ENCODE measurements around the gene ILRUN.
A peak's percentile ranks its signal among the peaks of the same experiment; 100 is the strongest.
"Not testable (repeated sequence)": the region's sequence is repeated elsewhere in the genome, so short reads cannot be mapped to it uniquely, and the experiment has no call there.

ILRUN gene

DNA sequence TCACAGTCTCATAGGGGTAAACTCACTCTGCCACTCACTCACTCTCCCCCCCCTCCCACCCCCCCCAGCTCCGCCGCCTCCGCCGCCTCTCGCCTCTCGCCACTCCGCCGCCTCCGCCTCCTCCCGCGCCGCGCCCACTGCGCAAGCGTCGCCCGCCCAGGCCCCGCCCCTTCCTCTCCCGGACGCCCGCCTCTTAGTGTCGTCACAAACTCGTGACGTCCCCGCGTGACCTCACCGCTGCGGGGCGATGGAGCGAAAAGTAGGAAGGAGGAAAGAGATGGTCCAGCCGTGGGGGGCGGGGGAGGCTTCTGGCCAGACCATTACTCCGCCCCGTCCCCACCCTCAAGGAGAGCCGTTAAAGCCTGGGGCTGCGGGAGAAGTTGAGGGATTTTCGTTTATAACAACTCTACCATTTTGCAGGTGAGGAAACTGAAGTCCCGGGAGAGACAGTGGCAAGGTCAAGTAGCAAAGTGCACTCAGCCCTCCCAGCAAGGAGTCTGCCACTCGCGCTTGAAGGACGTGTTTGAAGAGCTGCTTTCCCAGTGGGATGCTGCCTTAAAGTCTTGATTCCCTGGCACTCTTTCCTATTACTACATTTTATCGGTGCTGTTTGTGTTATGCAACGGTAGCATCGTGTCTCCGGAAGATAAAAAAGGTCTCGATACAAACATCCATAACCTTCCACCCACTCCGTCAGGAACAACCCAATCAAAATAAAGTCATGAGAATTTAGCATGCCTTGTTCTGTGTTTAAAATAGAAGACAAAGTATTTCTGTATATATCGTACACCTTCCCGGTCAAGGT is at the start of gene ILRUN:
Gene ILRUN (minus strand): TSS at position 29 of the 805 bp plus-strand sequence. CDS start 164 bp downstream, outside the sequence.
- DNase-seq: peak; percentile 90

DNA sequence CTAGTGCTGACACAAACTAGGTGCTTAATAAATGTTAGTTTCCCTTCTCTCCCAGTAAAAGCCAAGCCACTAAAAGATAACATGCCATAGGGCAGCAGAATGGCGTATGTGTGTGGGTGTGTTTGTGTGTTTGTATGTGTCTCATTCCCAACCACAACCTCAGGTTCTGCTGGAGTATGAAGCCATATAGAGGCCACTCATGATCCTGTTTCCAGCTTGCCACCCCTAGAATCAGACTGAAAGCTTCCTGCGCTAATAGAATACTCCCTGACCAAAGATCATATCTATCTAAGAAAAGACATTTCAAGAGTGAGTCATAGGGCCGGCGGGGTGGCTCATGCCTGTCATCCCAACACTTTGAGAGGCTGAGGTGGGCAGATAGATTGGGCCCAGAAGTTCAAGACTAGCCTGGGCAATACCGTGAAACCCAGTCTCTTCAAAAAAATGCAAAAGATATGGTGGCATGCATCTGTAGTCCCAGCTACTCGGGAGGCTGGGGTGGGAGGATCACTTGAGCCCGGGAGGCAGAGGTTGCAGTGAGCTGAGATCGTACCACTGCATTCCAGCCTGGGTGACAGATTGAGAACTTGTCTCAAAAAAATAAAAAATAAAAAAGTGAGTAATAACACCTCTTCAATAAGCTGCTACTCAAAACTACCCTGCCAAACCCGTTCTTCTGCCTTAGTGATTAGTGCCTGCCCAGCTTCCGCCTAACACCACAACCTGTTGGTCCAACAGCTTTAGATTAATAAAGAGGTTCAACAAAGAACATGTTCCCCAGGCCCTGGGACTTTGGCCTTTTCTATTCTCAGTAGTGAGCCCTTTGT is 48.9 kb upstream of the ILRUN start:
- no peak for DNase-seq

DNA sequence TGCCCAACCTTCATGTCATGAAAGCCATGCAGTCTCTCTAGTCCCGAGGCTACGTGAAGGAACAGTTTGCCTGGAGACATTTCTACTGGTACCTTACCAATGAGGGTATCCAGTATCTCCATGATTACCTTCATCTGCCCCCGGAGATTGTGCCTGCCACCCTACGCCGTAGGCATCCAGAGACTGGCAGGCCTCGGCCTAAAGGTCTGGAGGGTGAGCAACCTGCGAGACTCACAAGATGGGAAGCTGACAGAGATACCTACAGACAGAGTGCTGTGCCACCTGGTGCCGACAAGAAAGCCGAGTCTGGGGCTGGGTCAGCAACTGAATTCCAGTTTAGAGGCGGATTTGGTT is 47.7 kb upstream of the ILRUN start:
- DNase-seq: not testable (repeated sequence)

DNA sequence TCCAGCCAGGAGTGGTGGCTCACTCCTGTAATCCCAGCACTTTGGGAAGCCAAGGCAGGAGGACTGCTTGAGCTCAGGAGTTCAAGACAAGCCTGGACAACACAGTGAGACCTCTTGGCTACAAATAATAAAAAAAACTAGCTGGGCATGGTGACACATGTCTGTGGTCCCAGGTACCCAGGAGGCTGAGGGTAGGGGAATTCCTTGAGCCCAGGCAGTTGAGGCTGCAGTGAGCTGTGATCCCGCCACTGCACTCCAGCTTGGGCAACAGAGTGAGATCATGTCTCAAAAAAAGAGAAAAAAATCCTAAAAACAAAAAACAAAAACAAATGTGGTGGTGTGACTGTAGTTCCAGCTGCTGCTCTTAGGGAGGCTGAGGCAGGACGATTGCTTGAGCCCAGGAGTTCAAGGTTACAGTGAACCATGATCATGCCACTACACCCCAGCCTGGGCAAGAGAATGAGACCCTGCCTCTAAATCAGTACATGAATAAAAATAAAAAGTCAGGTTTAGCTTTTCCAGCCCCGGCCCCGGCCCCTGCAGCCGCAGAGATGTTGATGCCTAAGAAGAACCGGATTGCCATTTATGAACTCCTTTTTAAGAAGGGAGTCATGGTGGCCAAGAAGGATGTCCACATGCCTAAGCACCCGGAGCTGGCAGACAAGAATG is 47.2 kb upstream of the ILRUN start:
- DNase-seq: no peak

DNA sequence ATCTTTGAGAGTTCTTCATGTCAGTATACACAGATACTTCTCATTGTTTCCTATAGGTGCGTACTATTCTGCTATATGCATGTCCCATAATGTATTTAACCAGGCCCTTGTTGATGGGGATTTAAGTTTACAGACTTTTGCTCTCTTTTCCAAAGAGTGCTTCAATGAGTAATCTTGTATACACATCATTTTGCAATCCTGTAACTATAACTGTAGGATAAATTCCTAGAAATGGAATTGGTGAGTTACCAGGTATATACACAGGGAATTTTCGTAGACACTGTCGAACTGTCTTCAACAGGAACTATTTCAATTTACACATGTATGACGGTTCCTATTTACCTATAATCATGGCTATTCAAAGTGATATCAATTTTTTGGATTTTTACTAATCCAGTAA is 45.5 kb upstream of the ILRUN start:
- DNase-seq: no peak

DNA sequence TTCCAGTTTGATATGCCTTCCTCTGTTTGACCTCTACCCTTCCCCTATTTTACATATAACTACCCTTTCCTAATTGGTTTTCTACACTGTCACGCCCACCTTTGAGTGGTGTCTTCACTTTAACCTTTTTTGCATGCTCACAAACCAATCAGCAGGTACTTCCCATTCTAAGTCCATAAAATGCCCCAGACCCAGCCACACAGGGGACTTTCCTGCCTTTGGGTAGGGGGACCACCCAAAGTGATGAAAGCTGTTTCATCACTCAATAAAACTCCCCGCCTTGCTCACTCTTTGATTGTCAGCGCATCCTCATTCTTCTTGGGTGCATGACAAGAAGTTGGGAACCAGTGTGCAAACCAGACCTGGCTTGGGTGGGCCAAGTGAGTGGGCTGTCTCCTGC is 40.3 kb upstream of the ILRUN start:
- no peak for DNase-seq

DNA sequence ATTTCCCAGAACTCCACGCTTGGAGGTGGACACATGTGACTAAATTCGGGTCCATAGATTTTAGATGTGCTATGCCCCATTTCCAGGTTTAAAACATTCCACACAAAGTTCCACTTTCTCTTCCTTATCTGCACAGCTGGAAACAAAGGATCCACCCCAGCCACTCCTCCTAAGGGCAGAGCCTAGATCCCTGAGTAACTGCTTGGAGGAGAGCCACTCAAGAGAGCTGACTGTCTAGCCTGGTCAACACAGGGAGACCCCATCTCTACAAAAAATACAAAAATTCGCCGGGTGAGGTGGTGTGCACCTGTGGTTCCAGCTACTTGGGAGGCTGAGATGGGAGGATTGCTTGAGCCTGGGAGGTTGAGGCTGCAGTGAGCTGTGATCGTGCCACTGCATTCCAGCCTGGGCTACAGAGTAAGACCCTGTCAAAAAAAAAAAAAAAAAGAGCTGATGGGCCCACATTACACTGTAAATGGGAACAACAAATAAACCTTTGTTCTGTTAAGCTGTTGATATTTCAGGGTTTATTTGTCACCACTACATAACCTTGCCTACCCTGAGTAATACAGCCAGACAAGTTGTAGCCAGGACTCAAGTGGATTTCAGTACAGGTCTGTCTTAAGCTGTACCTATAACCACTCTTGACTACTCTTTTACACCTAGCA is 35.0 kb upstream of the ILRUN start:
- no peak for DNase-seq

DNA sequence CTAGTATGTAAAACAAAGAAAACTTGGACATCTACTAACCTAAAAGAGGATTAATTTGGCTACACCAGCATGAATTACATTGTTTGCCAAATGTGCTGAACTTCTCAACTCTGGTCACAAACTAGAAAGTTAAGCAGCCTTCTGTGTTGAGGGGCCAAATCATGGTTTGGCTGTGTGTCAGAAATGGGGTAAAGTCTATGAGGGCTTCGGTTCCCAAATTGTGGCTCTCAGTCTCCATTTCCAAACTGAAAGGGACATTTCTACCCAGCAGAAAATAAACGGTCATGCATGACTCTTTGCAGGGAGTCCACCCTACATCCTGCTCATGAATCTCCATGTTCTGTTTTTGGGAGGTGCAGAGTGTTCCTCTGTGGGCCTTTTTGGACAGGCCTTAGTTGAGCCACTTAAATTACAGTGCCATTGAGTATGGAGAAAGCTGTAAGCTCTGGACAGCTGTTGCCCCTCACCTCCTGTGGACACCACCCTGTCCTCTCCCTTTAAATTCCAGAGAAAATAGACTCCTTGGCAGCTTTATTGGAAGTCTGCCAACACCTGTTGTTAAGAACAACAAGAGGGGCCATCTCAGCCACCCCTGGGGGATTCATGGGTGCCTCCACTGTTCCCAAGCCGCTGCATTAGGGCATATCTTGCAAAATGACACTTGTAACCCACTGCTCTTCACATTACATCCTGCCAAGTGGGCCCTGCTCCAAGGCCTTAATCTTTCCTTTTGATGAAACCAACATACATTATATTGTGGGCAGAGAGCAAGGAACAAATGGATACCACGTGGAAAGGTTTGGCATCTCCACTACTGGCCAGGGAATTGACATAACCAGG is 33.3 kb upstream of the ILRUN start:
- peak; percentile 26 for DNase-seq

DNA sequence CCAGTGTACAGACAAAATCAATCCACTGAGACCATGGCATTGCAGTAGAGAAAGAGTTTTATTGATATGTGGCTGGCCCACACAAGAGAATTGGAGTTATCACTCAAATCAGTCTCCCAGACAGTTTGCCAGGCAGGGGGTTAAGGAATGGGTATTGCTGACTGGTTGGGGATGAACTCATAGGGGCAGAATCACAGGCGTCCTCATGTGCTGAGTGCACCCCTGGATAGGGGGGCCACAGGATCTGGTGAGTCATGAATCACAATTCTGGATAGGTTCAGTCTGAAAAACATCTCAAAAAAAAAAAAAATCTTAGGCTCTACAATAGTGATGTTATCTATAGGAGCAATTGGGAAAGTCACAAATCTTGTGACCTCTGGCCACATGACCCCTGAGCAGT is 29.5 kb upstream of the ILRUN start:
- no peak for DNase-seq

DNA sequence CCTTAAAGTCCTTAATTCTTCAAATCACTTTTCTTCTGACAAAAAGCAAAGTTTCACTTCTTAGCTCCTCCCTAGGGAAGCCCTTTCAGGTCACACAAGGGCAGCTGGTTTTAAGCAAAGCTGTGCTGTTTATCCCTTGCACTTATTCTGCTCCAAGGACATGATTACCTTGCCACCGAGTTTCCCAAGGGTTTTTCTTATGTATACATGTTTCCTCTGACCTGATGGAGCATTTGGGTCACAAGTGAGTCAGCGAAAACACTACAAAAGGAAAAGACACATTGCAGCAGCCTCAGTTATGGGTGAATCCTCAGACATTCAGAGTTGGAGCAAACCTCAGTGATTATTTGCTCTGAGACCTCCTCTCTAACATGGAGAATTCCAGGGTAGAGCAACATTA is 26.6 kb upstream of the ILRUN start:
- no peak for DNase-seq

DNA sequence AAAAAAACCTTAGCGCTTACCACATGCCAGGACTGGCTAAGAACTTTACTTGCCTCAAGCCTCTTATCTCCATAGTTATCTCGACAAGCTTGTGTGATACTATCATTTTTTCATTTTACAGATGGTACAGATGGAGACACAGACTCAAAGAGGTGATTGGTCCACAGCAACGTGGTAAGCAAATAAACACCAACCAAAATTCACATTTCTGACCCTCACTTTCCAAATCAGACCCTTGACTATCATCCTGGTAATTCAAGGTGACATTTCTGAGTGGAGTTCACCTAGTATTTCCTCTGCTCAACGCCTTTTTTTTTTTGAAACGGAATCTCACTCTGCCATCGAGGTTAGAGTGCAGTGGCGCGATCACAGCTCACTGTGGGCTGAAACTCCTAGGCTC is 25.9 kb upstream of the ILRUN start:
- no peak for DNase-seq

DNA sequence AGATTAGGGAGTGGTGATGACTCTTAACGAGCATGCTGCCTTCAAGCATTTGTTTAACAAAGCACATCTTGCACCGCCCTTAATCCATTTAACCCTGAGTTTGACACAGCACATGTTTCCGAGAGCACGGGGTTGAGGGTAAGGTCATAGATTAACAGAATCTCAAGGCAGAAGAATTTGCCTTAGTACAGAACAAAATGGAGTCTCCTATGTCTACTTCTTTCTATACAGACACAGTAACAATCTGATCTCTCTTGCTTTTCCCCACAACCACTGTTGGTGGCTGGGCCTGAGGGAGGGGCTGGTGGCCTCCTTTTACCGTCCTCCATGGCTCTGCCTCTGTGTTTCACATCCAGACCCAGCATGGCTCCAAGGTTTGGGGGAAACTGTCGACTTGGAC is 23.6 kb upstream of the ILRUN start:
- DNase-seq: not testable (repeated sequence)

DNA sequence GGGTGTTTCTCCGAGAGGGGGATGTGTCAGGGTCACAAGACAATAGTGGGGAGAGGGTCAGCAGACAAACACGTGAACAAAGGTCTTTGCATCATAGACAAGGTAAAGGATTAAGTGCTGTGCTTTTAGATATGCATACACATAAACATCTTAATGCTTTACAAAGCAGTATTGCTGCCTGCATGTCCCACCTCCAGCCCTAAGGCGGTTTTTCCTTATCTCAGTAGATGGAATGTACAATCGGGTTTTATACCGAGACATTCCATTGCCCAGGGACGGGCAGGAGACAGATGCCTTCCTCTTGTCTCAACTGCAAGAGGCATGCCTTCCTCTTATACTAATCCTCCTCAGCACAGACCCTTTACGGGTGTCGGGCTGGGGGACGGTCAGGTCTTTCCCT is 23.1 kb upstream of the ILRUN start:
- not testable (repeated sequence) for DNase-seq

DNA sequence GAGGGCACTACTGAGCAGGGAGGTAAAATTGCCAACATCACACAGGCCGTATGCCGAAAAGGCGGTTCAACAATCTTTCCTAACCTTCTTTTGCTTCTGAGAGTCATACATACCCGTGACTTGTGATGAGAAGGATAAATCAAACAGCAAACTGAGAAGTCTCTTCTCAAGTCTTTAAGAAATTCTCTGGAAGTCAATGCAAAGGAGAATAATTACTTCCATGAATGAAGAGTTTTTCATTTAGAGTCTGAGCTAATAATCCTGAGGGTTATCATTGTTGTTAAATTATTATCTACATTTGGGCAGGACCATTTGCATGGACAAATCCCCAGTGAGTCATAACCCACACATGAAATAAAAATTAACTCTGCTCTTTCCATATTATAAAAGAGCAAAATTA is 22.4 kb upstream of the ILRUN start:
- no peak for DNase-seq

DNA sequence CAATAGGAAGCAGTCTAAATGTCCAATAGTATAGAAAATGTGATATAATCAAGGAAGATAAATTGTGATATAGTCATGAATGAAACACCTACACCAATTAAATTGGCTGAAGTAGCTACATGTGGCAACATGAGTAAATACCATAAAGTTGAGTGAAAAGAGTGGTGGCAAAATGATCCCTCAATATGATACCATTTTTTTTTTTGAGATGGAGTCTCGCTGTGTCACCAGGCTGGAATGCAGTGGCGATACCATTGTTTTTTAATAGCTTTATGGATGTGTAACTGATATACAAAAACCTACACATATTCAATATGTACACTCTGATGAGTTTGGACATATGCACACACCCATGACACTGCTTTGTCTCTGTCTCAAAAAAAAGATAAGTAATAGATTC is 20.9 kb upstream of the ILRUN start:
- DNase-seq: no peak

DNA sequence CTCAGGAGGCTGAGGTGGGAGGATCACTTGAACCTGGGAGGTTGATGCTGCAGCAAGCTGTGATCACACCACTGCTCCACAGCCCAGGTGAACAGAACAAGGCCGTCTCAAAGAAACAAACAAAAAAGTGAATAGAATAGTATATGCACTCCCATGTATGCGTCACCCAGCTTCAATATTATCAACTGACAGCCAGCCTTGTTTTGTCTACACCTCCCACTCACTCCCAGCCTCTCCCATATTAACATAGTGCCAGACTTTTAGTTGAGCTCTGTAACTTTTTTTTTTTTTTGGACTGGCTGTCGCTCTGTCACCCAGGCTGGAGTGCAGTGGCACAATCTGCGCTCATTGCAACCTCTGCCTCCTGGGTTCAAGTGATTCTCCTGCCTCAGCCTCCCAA is 18.1 kb upstream of the ILRUN start:
- no peak for DNase-seq

DNA sequence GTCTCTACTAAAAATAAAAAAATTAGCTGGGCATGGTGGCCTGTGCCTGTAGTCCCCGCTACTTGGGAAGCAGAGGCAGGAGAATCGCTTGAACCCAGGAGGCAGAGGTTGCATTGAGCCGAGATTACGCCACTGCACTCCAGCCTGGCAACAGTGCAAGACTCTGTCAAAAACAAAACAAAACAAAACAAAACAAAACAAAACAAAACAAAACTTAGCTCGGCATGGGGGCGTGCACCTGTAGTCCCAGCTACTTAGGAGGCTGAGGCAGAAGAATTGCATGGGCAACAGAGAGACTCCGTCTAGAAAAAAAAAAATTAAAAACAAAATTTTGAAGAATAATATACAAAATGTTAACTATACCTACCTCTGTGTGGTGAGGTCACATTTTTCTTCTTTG is 16.3 kb upstream of the ILRUN start:
- DNase-seq: not testable (repeated sequence)

DNA sequence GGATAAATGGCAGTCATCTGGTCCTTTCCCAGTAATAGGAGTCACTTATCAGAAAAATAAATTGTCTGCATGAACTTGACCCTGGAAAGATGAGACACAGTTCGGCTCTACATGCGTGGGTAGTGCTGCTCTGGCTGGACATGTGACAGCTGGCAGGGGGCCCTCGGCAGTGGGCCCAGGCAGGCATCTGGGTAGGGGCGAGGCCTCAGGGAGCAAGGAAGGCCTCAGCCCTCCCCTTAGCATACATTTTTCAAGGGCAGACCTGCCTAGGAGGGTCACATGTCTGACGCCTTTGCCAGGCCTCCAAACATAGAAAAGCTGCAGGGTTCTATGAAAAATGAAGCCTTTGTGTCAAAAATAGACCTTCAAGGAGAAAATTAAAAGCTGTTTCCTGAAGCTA is 12.8 kb upstream of the ILRUN start:
- DNase-seq: peak; percentile 69

DNA sequence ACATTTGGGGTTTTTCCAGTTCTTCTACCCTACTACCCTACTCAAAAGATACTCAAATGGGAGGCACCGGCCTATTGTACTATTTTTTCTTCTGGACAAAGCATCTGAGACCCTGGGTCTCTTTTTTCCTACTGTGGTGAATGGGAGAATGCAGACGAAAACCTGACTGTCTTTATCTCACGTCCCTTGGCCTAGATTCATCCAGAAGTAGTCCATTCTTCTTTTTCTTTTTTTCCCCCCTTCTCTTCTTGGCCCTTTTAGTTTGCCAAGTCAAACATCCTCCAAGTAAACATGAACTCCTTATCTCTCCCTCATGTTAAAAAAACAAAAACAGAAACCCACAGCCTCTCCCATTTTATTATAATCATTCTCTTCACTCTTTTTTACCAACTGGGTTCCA is 8.7 kb upstream of the ILRUN start:
- no peak for DNase-seq

DNA sequence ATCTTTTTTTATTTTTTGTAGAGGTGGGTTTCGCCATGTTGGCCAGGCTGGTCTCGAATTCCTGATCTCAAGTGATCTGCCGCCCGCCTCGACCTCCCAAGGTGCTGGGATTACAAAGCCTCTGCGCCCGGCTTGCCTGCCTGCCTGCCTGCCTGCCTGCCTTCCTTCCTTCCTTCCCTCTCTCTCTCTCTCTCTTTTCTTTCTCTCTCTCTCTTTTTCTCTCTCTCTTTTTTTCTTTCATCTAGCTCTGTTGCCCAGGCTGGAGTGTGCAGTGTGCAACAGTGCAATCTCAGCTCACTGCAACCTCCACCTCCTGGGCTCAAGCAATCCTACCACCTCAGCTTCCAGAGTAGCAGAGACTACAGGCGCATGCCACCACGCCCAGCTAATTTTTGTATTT is 4.6 kb upstream of the ILRUN start:
- no peak for DNase-seq

DNA sequence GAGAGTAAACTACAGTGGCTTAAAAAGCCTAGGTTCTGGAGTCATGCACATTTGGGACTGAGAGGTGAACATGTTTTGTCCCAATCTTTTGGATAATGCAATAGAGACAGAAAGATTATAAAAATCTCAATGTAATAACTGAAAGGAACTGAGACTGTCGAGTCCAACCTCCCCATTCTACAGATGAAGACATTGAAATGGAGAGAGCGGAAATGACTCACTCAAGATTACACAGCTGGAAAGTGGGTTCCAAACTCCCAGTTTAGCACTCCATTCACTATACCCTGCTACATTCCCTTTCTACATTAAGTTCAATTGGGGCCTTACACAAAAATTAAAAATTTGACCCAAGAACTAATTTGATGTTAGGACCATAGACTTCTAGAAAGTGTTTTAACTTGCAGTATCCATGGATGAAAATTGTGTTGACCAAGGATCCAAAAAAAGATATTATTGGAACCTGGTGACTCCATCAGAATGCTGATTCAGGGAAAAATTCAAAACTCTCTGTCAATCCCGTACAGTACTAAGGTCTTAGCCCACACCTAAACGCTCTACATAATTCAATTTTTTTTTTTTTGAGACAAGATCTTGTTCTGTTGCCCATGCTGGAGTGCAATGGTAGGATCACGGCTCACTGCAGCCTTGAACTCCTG is 1.5 kb upstream of the ILRUN start:
- no peak for DNase-seq

DNA sequence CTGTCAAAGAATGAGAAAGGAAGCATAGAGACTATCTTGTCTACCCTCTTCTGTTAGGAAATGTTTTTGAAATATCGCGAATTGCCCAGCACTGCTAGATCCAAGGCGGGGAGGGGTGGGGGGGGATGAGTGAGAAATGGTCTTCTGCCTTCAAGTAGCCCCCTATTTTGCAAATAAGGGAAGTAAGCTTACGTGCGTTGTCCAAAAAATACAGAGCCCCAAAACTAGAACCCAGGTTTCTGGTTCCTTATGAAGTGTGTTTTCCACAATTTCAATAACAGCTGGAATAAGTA is 923 bp upstream of the ILRUN start:
- no peak for DNase-seq
